ENCODE results near the gene PBX3. TPM values are rescaled to one million over a fixed set of nuclear protein-coding genes. Genes with fewer than 3 reads are reported as not detected.

Gene PBX3
- total RNA-seq (11.4 TPM), polyA plus RNA-seq (ENCODE audit: insufficient read depth in 1 of 8, insufficient read length in 8 of 8, low replicate concordance in 1 of 8) (10 to 100 TPM in 6 of 8 donors, 1 to 10 TPM in 2; 9.1 to 18.5 (median 11.4) TPM)
- long read RNA-seq, donor 1, partial matches to known transcripts = 0 of 1 reads
- long read RNA-seq, donor 1, other reads (novel, unspliced or antisense) = 0 of 1 reads
- long read RNA-seq, donor 2 = 0 reads
- long read RNA-seq, donor 3, partial matches to known transcripts = 0 of 1 reads
- long read RNA-seq, donor 3, other reads (novel, unspliced or antisense) = 0 of 1 reads
- long read RNA-seq, donor 4, partial matches to known transcripts = 0 of 1 reads
- long read RNA-seq, donor 4, other reads (novel, unspliced or antisense) = 0 of 1 reads
- long read RNA-seq, donor 5, partial matches to known transcripts = 0 of 3 reads
- long read RNA-seq, donor 5, other reads (novel, unspliced or antisense) = 0 of 3 reads
- long read RNA-seq, donor 6, partial matches to known transcripts = 0 of 2 reads
- long read RNA-seq, donor 6, other reads (novel, unspliced or antisense) = 0 of 2 reads
- long read RNA-seq, donor 7 = 0 reads
- long read RNA-seq, donor 8, partial matches to known transcripts = 0 of 1 reads
- long read RNA-seq, donor 8, other reads (novel, unspliced or antisense) = 0 of 1 reads
- long read RNA-seq, donor 9, partial matches to known transcripts = 0 of 1 reads
- long read RNA-seq, donor 9, other reads (novel, unspliced or antisense) = 0 of 1 reads
- long read RNA-seq, donor 10, partial matches to known transcripts = 0 of 1 reads
- long read RNA-seq, donor 10, other reads (novel, unspliced or antisense) = 0 of 1 reads
- long read RNA-seq, donor 11 = 0 reads

DNA sequence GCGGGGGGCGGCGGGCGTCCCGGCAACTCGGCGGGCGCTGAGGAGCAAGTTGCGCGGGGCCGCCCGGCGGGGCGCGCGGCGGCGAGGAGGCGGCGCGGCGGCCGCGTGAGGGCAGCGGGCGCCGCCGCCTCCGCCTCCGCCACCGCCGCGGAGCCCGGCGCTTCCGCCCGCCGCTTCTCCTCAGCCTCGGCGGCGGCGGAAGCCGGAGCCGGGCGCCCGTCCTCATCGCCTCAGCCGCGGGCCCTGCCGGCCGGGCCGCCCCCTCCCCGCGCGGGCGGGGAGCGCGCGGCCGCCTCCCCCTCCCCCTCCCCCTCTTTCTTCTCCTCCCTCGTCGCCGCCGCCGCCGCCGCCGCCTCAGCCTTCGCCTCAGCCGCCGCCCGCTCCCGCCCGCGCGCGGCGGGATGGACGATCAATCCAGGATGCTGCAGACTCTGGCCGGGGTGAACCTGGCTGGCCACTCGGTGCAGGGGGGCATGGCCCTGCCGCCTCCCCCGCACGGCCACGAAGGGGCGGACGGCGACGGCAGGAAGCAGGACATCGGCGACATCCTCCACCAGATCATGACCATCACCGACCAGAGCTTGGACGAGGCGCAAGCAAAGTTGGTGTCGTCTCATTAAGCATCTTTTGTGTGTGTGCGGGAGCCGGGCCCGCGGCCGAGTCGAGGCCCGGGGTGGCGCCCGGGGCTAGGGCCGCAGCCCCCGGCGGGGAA is at the start of gene PBX3:
Gene PBX3, plus strand, starts transcription at position 321 of the 712 bp plus-strand sequence.
- DNase-seq = peak; percentile 82
- WGBS (ENCODE audit: insufficient coverage) = under 1% methylated on average over 105 of the region's 107 CpGs
- peaks cover 13% of the 10 kb centered on the region for H3K4me1 ChIP-seq (ENCODE audit: control insufficient read depth, insufficient read depth, low read length)

DNA sequence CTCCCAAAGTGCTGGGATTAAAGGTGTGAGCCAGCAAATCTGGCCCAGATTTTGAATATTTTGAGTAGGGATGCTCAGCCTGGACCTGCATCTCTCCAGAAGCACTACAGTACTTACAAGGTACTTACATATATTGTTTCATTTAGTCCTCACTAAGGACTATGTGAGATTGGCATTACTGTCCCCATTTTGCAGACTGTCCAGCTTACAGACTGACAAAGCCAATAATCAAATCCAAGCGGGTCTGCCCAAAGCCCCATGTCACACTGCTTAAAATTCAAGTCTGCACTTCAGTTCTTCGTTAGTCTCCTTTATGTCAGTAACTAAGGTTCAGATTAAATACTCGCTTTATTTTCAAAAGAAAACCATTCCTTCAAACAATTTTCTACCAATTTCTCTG is 47.3 kb upstream of the PBX3 start:
- H3K27me3 ChIP-seq (ENCODE audit: control insufficient read depth, insufficient read depth, low read length) = no peaks in the 10 kb centered on the region
- no peak overlapping the region for H3K4me3 ChIP-seq (ENCODE audit: low read length)
- H3K4me1 ChIP-seq (ENCODE audit: control insufficient read depth, insufficient read depth, low read length) = no peaks in the 10 kb centered on the region
- WGBS (ENCODE audit: insufficient coverage) = 80% methylated on average over 1 of the region's 3 CpGs
- H3K27ac ChIP-seq (ENCODE audit: low read length) = no peak overlapping the region
- H3K36me3 ChIP-seq (ENCODE audit: control insufficient read depth, insufficient read depth, low read length) = peaks cover 2% of the 10 kb centered on the region
- no peaks in the 10 kb centered on the region for H3K9me3 ChIP-seq (replicated peaks; ENCODE audit: control insufficient read depth, low read depth, low read length)
- DNase-seq = no peak

More for the DNA sequence above, at the start of gene PBX3:
- H3K9me3 ChIP-seq (replicated peaks; ENCODE audit: control insufficient read depth, low read depth, low read length) = no peaks in the 10 kb centered on the region
- H3K27me3 ChIP-seq (ENCODE audit: control insufficient read depth, insufficient read depth, low read length) = peaks cover 1% of the 10 kb centered on the region
- peak within 1 kb of the TSS; percentile 75 for H3K4me3 ChIP-seq (ENCODE audit: low read length)
- peaks cover 2% of the 10 kb centered on the region for H3K36me3 ChIP-seq (ENCODE audit: control insufficient read depth, insufficient read depth, low read length)
- peak within 1 kb of the TSS; percentile 76 for H3K27ac ChIP-seq (ENCODE audit: low read length)

DNA sequence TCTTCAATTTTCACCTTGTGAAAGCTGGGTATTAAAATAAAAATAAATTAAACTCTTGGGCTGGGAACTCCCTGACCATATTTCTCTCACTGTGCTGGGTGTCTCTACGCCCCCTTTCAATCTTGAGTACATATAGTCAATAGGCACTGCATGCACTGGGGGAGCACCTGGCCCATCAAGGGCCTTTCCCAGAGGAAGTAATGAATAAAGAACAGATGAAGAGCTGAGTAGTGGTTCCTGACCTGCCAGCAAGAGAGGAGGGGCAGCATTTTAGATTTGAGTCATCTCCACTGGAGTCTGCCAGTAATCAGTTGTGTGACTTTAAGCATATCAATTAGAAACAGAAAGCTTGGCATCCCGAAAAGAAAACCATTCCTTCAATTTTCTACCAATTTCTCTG is 46.4 kb upstream of the PBX3 start:
- Histone ChIP-seq H3K27ac (ENCODE audit: low read length) (no peak overlapping the region), H3K4me1 (ENCODE audit: control insufficient read depth, insufficient read depth, low read length) (peaks cover 3% of the 10 kb centered on the region), H3K9me3 (replicated peaks; ENCODE audit: control insufficient read depth, low read depth, low read length) (no peaks in the 10 kb centered on the region), H3K27me3 (ENCODE audit: control insufficient read depth, insufficient read depth, low read length) (no peaks in the 10 kb centered on the region), H3K36me3 (ENCODE audit: control insufficient read depth, insufficient read depth, low read length) (peaks cover 2% of the 10 kb centered on the region), H3K4me3 (ENCODE audit: low read length) (no peak overlapping the region)
- WGBS (ENCODE audit: insufficient coverage) = no CpG with 5 or more reads among the region's 2 CpGs
- no peak for DNase-seq

DNA sequence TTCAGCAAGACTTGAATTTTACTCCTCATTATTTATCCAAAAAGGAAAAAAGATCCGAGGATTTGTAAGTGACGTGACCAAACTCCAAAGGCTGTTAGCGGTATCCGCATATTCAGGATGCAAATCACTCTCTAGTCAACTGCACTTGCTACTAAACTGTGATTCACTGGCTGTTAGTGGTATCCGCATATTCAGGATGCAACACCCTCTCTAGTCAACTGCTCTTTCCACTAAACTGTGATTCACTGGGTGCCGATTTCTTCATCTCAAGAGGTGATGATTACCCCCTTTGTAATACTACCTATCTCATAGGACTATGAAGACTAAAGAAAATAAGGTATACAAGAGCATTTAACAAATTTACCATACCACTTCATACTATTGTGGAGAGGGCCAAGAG is 45.8 kb upstream of the PBX3 start:
- peaks cover 9% of the 10 kb centered on the region for H3K4me1 ChIP-seq (ENCODE audit: control insufficient read depth, insufficient read depth, low read length)
- no peak for DNase-seq
- H3K9me3 ChIP-seq (replicated peaks; ENCODE audit: control insufficient read depth, low read depth, low read length) = no peaks in the 10 kb centered on the region
- peaks cover 2% of the 10 kb centered on the region for H3K36me3 ChIP-seq (ENCODE audit: control insufficient read depth, insufficient read depth, low read length)
- 82% methylated on average over 2 of the region's 6 CpGs for WGBS (ENCODE audit: insufficient coverage)
- no peaks in the 10 kb centered on the region for H3K27me3 ChIP-seq (ENCODE audit: control insufficient read depth, insufficient read depth, low read length)
- no peak overlapping the region for H3K27ac ChIP-seq (ENCODE audit: low read length)
- no peak overlapping the region for H3K4me3 ChIP-seq (ENCODE audit: low read length)

DNA sequence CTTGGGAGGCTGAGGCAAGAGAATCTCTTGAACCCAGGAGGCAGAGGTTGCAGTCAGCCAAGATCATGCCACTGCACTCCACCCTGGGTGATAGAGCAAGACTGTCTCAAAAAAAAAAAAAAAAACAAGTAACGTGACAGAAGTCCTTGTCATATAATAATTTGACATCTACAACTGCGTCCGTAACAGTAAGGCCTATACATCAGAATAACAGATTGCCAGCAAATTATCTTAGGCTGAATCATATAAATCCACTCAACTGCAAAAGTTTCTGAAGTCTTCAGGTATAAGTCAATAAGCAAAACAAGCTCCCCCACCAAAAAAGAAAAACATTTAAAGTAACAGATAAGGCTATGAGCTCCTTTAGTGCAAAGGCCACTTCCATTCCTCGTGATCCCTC is 43.5 kb upstream of the PBX3 start:
- no CpG with 5 or more reads among the region's 4 CpGs for WGBS (ENCODE audit: insufficient coverage)
- Histone ChIP-seq H3K36me3 (ENCODE audit: control insufficient read depth, insufficient read depth, low read length) (peaks cover 2% of the 10 kb centered on the region), H3K9me3 (replicated peaks; ENCODE audit: control insufficient read depth, low read depth, low read length) (no peaks in the 10 kb centered on the region), H3K27me3 (ENCODE audit: control insufficient read depth, insufficient read depth, low read length) (no peaks in the 10 kb centered on the region), H3K4me3 (ENCODE audit: low read length) (no peak overlapping the region), H3K4me1 (ENCODE audit: control insufficient read depth, insufficient read depth, low read length) (peaks cover 15% of the 10 kb centered on the region), H3K27ac (ENCODE audit: low read length) (no peak overlapping the region)
- no peak for DNase-seq

DNA sequence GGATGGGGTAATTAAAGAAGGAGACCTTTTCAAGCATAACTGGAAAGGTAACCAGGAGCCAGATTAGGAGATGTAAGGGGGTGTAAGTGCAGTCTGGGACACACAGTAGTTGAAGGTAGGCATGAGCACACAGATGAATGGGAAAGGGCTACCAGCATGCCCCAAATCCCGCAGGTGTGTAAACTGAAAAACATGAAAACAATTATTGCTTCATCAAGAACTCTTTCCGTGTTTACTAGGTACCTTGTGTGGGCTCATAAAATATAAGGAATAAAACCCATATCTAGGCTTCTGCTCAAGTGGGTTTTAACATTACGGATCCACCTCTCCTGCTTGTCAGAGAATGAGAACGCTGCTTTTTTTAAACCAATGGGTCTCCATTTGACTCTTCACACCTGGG is 41.3 kb upstream of the PBX3 start:
- Histone ChIP-seq H3K27ac (ENCODE audit: low read length) (no peak overlapping the region), H3K4me3 (ENCODE audit: low read length) (peak overlapping the region; percentile 91), H3K4me1 (ENCODE audit: control insufficient read depth, insufficient read depth, low read length) (peaks cover 15% of the 10 kb centered on the region), H3K27me3 (ENCODE audit: control insufficient read depth, insufficient read depth, low read length) (no peaks in the 10 kb centered on the region), H3K36me3 (ENCODE audit: control insufficient read depth, insufficient read depth, low read length) (peaks cover 2% of the 10 kb centered on the region), H3K9me3 (replicated peaks; ENCODE audit: control insufficient read depth, low read depth, low read length) (no peaks in the 10 kb centered on the region)
- no peak for DNase-seq
- 100% methylated on average over 1 of the region's 4 CpGs for WGBS (ENCODE audit: insufficient coverage)

DNA sequence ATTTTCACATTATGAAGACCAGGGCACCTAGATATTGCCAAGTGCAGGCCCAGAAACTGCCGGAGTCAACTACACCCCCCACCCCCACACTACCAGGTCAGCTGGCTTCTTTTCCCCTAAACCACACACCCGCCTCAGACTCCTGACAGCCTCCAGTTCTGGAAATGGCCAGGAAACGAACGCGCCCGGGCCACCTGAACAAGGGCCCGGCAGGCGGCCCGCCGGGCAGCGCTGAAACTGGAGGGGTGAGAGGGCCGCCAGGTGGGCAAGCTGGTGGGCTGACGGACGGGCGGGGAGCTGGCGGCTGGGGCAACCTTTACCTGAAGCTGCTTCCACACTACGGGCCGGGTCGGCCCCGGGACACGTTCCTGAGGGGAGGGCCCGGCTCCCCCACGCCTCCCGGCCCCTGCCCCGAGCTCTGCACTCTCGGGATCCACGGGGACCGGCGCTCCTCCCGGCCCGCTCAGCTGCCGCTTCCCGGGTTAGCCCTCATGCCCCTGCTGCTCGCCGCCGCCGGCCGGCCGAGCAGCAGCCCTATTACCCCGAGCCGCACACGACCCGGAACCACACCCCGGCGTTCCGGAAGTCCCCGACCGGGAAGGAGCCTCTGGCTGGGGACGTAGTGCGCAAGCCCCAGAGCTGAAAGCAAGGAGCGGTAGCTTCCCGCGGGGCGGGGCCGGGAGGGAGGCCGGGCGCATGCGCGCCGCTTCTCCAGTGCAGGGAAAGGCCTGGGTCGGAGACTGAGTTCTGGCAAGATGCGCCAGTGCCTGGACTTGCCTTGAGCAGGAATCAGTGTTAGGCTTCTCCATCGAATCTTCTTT is 40.3 kb upstream of the PBX3 start, which contains the start of gene MAPKAP1:
Gene MAPKAP1, minus strand, starts transcription at position 558 of the 821 bp plus-strand sequence. CDS start 34,634 bp downstream, outside the sequence.
- Histone ChIP-seq H3K27me3 (ENCODE audit: control insufficient read depth, insufficient read depth, low read length) (no peaks in the 10 kb centered on the region), H3K9me3 (replicated peaks; ENCODE audit: control insufficient read depth, low read depth, low read length) (no peaks in the 10 kb centered on the region), H3K4me3 (ENCODE audit: low read length) (peak within 1 kb of the TSS; percentile 91), H3K36me3 (ENCODE audit: control insufficient read depth, insufficient read depth, low read length) (peaks cover 2% of the 10 kb centered on the region), H3K27ac (ENCODE audit: low read length) (peak within 1 kb of the TSS; percentile 49), H3K4me1 (ENCODE audit: control insufficient read depth, insufficient read depth, low read length) (peaks cover 15% of the 10 kb centered on the region)
- WGBS (ENCODE audit: insufficient coverage) = 0% methylated on average over 62 of the region's 63 CpGs
- peak; percentile 98 for DNase-seq

DNA sequence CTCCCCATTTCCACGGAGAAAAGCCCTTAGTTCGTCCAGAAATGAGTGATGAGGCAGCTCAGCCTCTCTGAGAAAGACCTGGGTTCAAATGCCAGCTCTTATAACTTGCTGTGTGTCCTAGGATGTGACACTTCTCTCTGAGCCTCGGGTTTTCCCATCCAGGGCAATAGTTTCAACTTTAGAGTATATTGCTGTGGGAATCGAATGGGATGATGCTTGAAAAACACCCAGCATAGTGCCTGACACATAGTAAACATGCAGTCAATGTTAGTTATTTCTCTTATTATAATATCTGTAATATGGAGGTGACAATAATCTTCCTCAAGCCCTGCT is 39.7 kb upstream of the PBX3 start:
- peaks cover 2% of the 10 kb centered on the region for H3K36me3 ChIP-seq (ENCODE audit: control insufficient read depth, insufficient read depth, low read length)
- peaks cover 15% of the 10 kb centered on the region for H3K4me1 ChIP-seq (ENCODE audit: control insufficient read depth, insufficient read depth, low read length)
- H3K9me3 ChIP-seq (replicated peaks; ENCODE audit: control insufficient read depth, low read depth, low read length) = no peaks in the 10 kb centered on the region
- peak overlapping the region; percentile 30 for H3K27ac ChIP-seq (ENCODE audit: low read length)
- 0% methylated on average over 2 of the region's 4 CpGs for WGBS (ENCODE audit: insufficient coverage)
- H3K4me3 ChIP-seq (ENCODE audit: low read length) = peak overlapping the region; percentile 91
- no peaks in the 10 kb centered on the region for H3K27me3 ChIP-seq (ENCODE audit: control insufficient read depth, insufficient read depth, low read length)
- DNase-seq = no peak

DNA sequence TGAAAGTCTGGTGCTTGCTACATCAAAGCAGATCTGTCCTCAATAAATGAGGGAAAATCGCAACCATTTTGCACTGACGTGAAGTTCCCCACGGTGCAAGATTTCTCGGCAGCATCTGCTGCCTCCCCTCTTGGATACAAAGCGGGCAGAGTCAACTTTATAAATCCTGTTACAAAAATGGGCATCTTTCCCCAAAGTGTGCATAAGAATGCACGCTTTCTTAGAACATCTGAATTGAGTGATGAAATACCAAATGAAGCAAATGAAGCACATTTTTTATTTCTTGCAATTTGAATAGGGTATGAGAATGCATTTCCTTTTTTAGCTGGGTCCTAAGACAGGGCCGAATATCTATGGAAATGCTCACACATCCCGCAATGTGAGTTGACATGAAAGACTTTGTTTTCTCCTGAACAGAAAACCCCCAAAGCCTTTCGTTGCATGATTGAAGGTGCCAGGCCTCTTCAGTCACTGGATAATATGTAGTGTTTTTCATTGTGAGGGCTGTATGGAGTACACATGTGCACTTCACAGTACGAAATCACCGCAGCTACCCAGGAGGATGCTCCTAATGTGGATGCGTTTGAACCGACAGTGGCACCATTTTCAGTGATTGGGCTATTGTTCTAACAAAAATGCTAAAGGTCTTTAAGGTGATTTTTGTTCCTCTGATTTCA is 20.6 kb upstream of the PBX3 start:
- Histone ChIP-seq H3K4me1 (ENCODE audit: control insufficient read depth, insufficient read depth, low read length) (no peaks in the 10 kb centered on the region), H3K4me3 (ENCODE audit: low read length) (no peak overlapping the region), H3K27me3 (ENCODE audit: control insufficient read depth, insufficient read depth, low read length) (peaks cover 3% of the 10 kb centered on the region), H3K27ac (ENCODE audit: low read length) (no peak overlapping the region), H3K36me3 (ENCODE audit: control insufficient read depth, insufficient read depth, low read length) (no peaks in the 10 kb centered on the region), H3K9me3 (replicated peaks; ENCODE audit: control insufficient read depth, low read depth, low read length) (no peaks in the 10 kb centered on the region)
- DNase-seq = no peak
- WGBS (ENCODE audit: insufficient coverage) = 75% methylated on average over 5 of the region's 13 CpGs
